HG03460 (cell line): Measurements from ENCODE around the gene COLGALT1.
"Not testable (repeated sequence)": the region's sequence is repeated elsewhere in the genome, so short reads cannot be mapped to it uniquely, and the experiment has no call there.

Experiments
- ATAC-seq: cut with Tn5 transposase; IDR thresholded peaks from one replicate; pipeline ENCODE4 v1.9.1; 2021; ENCODE audit not compliant: unreplicated experiment

The COLGALT1 gene

DNA sequence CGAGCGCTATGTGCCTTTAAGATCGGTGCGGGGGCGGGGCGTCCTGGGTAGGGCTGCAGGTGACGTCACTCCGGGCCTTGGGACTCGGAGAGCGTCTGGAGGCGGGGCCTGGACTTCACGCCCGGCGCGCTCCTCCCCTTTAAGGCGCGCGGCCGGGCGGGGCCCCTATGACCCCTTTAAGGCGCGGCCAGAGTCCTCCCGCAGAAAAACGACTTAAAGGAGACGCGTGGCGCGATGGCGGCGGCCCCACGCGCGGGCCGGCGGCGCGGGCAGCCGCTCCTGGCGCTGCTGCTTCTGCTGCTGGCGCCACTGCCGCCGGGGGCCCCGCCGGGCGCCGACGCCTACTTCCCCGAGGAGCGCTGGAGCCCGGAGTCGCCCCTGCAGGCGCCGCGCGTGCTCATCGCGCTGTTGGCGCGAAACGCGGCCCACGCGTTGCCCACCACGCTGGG is at the start of gene COLGALT1:
COLGALT1 (plus strand) TSS at position 170 of the 449 bp plus-strand sequence; CDS start at position 235, 65 bp downstream.
- ATAC-seq: peak; percentile 89

DNA sequence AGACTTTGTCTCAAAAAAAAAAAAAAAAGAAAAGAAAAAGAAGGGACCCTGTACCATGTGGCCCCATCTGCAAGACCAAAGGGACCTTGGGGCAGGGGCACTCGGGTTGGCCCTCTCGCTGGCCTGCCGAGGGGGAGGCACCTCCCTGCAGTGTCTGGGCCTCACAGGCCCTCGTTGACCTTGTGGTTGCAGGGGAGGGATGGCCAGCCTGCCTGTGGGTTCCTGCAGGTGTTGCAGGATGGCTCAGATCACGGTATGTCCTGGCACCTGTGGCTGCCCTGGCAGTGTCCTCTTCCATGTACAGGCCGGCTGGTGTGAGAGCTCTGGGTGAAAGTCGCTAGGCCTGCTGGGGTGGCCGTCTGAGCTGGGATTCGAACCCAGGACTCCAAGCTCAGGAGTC is 48.7 kb upstream of the COLGALT1 start:
- ATAC-seq: no peak

DNA sequence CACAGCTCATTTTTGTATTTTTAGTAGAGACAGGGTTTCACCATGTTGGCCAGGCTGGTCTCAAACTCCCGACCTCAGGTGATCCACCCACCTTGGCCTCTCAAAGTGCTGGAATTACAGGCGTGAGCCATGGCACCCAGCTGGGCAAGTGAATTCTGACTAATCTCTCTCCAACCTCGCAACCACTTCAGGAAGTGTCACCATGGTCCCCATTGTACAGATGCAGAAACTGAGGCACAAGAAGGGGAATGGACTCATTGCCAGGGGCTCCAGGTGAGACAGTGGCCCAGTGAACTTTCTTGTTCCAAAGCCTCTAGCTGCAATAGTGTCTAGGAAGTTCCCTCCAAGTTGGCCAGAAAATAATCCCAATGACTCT is 46.9 kb upstream of the COLGALT1 start:
- not testable (repeated sequence) for ATAC-seq

DNA sequence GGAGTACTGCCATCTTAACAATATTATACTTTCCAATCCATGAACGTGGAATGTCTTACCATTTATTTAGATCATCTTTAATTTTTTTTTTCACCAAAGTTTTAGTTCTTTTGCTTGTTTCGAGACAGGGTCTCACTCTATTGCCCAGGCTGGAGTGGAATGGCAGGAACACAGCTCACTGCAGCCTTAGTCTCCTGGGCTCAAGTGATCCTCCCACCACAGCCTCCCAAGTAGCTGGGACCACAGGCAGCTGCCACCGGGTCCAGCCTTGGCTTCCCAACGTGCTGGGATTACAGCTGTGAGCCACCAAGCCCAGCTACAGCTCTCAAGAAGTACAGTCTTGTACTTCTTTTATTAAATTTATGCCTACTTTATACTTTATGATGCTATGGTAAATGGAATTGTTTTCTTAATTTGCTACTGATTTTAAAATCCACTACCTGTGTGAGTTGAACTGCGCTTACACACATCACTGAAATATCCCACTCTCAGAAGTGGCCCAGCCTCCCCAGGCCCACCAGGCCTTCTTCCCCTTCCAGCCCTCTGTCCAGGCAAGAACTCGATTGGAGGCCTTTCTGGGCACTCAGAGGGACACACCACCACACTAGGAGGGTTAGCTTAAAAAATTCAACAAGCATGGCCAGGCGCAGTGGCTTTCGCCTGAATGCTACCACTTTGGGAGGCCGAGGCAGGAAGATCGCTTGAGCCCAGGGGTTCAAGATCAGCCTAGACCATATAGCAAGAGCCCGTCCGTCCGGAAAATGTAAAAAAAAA is 45.0 kb upstream of the COLGALT1 start:
- no peak for ATAC-seq

DNA sequence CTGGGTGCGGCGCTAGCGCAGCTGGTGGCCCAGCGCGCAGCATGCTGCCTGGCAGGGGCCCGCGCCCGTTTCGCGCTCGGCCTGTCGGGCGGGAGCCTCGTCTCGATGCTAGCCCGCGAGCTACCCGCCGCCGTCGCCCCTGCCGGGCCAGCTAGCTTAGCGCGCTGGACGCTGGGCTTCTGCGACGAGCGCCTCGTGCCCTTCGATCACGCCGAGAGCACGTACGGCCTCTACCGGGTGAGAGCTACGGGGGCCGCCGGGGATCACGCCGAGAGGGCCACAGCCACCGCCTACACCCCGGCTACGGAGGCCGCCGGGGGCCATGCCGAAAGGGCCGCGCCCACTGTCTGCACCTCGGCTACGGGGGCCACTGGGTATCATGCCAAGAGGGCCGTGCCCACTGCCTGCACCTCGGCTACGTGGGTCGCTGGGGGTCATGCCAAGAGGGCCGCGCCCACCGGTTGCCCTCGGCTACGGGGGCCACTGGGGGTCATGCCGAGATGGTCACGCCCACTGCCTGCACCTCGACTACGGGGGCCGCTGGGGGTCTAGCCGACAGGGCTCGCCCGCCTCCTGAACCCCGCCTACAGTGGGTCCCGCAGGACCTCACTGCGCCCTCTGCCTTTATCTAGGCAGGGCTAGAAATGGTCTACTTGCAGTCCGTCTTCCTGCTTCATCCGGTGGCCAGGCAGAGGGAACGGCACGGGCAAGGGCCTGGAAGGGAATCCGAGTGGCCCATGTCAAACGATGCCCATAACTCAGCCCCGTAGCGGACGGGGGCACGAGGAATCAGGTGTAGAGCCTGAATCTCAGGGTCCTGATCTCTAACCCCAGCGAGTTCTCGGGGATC is 43.5 kb upstream of the COLGALT1 start:
- ATAC-seq: peak; percentile 51

DNA sequence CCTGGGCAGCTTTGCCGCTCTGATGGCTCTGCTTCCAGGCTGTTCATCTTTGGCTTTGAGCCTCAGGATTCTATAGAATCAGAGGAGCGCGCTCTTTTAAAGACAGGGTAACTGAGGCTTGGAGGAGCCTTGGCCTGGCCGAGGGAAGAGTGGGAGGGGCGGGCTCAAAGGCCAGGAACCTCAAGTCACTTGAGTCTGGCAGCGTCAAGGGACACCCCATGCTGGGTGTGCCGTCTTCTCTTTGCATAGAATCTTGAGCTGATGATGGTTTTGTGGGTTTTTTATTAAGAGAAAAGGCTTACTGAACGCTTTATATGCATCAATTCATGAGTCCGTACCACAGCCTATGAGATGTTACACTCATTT is 42.9 kb upstream of the COLGALT1 start:
- ATAC-seq: no peak

DNA sequence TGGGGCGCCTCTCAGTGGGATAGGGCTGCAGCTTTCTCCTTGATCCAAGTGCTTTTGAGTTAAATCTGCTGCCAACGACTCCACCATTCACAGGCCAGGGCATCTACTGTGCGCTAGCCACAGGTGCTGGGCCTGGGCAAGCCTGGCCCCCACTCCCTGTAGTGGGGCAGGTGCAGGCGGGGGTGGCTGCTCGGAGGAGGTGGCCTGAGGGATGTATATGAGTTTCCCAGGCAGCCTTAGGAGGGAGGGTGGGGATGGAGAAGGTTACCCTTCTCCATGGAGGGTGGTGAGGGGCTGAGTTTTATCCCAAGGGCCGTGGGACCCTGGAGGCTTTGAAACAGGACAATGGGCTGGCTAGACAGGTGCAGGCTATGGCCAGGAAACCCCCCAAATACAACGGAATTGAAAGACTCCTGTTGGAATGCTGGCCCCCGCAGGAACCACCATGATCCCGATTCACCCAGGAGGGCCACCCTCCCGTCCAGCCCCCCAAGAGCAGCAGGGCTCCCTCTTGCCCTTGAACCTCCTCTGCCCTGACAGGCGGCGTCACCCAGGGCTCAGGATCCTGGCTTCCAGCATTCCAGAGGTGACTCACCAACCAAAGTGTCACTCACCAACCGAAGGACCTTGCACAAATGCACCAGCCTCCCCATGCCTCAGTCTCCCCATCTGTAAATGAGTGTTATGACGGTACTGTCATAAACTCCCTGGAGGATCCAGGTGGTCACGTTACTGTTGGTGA is 39.9 kb upstream of the COLGALT1 start:
- no peak for ATAC-seq

DNA sequence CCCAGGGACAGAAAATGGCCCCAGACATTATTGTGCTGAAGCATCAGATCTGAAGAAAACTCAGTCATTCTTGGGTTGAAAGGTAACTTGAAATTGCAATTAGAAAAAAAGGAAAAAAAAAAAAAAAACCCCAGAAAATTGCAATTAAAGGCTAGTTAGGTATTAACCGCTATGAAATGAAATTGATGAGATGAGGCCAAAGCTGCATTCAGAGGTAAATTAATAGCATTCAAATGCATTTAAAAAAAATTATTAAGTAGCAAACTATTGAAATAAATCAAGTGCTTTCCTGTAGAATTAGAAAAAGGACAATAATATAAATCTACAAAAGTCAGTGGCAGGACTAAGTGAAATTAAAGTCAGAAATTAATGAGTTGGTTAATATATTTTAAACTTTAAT is 37.6 kb upstream of the COLGALT1 start:
- ATAC-seq: no peak

DNA sequence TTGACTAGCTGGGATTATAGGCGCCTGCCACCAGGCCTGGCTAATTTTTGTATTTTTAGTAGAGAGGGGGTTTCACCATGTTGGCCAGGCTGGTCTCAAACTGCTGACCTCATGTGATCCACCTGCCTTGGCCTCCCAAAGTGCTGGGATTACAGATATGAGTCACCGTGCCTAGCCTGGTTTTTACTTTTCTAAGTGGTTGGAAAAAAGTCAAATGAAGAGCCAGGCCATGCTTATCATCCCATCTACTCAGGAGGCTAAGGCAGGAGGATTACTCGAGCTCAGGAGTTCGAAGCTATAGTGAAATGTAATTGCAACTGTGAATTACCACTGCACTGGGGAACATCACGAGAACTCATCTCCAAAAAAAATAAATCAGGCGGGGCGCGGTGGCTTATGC is 36.8 kb upstream of the COLGALT1 start:
- not testable (repeated sequence) for ATAC-seq

DNA sequence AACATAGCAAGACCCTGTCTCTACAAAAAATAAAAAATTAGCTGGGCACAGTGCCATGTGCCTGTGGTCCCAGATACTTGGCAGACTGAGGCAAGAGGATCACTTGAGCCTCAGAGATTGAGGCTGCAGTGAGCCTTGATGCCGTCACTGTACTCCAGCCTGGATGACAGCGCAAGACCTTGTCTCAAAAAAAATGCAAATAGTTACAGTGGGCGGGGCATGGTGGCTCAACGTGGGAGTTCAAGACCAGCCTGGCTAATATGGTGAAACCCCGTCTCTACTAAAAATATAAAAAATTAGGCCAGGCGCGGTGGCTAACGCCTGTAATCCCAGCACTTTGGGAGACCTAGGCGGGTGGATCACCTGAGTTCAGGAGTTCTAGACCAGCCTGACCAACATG is 35.5 kb upstream of the COLGALT1 start:
- ATAC-seq: no peak

DNA sequence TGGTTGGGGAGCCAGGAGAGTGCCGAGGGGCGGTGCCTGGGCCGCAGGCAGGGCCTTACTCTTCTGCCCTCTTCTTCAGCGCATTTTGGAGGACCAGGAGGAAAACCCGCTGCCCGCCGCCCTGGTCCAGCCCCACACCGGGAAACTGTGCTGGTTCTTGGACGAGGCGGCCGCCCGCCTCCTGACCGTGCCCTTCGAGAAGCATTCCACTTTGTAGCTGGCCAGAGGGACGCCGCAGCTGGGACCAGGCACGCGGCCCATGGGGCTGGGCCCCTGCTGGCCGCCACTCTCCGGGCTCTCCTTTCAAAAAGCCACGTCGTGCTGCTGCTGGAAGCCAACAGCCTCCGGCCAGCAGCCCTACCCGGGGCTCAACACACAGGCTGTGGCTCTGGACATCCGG is 34.6 kb upstream of the COLGALT1 start:
- no peak for ATAC-seq

DNA sequence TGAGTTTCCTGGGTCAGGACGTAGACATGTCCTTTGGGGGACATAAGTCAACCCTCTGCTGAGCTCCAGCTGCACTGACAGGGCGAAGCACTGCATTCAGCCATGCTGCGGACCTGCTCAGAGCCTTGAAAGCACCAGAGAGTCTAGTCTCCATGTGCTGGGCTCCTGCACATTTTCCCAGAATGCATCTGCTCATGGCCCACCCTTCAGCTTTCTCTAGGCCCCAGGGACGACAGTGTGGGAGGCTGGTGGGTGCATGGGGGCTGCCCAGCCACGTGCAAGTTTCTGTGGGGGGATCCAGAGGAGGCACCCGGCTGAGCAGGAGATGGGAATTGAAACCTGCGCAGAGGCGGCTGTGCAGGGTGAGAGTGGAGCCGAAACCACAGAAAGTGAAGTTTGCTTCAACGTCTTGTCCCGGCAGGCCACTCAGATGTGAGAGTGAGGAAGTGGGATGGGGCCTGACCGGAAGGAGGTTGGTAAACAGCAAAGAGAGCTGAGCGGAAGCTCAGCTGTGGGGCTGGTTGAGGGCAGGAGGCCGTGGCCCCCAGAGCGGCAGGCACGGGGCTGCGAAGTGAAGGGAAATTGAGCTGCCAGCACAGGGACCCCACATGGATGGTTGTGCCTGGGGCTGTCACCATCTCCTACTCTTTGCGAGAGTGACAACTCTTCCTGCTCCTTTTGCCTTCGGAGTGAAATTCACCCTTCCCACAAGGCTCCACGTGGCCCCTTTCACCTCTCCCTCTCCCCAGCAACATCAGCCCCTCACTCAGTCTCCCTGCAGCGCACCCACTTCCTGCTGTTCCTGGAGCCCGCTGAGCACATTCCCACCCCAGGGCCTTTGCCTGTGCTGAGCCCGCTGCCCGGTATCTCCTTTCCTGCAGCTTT is 32.2 kb upstream of the COLGALT1 start:
- peak; percentile 60 for ATAC-seq

DNA sequence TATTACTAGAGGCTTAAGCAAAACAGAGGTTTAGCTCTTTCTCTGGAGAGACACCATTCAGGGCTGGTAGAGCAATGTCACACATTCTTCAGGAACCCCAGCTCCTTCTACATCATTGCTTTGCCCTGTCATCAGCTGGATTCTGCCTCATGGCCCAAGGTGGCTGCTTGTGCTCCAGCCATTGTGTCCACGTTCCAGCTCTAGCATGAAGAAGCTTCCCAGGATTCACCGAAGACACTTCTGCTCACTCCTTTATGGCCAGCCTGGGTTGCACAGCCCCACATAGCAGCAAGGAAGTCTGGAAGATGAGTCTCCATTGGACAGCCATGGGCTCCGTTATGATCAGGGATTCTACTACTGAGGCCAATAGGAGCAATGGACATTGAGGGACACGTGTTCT is 30.8 kb upstream of the COLGALT1 start:
- ATAC-seq: no peak

DNA sequence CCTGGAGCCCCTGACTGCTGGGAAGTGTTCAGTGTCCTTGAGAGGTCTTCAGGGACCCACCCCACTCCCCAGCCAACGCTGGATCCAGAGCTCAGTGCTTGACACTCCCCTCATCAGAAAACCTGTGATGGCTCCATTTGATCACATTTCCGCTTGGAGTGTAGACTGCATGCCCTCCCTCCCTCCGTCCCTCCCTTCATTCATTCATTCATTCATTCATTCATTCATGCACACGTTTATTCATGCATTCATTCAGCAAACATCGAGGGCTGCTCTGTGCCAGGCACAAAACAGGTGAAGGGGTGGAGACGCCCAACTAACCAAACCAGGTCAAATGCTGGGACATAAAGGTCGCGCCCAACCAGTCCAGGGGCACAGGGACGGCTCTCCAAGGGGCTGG is 30.3 kb upstream of the COLGALT1 start:
- no peak for ATAC-seq

DNA sequence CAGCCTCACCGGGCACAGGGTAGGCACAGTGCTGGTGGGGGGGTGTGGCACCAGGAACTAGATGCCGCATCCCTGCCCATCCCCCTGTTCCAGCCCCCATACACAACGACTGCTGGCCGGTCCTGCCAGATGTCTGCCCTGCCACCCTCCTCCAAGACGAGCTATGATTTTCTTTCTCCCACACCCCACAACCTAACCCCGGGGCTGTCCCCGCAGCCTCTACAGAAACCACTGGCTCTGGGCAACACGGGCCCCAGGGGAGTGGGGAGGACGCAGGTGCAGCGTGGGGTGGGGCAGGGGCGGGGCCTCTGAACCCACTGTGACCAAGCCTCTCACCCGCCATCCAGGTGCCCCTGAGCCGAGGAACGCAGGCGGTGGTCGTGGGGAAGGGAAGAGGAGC is 28.5 kb upstream of the COLGALT1 start:
- ATAC-seq: no peak

DNA sequence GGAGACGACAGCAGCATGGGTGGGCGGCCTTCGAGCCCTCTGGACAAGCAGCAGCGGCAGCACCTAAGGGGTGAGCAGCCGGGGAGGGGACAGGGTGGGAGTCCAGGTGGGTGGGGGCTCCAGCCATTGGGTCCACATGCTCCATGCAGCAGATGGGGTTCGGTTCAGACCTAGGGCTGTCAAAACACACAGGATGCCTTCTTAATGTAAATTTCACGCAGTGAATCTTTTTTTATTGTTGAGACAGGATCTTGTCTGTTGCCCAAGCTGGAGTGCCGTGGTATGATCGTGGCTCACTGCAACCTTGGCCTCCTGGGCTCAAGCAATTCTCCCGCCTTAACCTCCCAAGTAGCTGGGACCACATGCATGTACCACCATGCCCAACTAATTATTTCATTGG is 28.1 kb upstream of the COLGALT1 start:
- no peak for ATAC-seq

DNA sequence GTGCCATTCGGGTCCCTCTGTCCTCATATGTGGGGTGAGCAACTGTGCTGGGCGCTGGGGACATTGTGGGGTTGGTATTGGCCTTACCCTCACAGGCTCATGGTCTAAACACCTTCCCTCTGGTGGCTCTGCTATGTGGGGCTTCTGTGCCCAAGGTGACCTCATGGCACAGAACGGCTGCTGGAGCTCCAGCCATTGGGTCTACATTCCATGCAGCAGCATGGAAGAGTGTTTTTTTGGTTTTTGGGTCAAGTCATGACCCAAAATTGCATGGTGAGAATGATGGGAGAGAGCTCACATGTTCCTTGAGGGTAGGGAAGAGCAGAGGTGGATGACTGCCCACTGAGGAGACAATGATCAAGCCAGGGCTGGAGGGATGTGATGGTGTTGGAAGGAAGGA is 26.8 kb upstream of the COLGALT1 start:
- ATAC-seq: no peak

DNA sequence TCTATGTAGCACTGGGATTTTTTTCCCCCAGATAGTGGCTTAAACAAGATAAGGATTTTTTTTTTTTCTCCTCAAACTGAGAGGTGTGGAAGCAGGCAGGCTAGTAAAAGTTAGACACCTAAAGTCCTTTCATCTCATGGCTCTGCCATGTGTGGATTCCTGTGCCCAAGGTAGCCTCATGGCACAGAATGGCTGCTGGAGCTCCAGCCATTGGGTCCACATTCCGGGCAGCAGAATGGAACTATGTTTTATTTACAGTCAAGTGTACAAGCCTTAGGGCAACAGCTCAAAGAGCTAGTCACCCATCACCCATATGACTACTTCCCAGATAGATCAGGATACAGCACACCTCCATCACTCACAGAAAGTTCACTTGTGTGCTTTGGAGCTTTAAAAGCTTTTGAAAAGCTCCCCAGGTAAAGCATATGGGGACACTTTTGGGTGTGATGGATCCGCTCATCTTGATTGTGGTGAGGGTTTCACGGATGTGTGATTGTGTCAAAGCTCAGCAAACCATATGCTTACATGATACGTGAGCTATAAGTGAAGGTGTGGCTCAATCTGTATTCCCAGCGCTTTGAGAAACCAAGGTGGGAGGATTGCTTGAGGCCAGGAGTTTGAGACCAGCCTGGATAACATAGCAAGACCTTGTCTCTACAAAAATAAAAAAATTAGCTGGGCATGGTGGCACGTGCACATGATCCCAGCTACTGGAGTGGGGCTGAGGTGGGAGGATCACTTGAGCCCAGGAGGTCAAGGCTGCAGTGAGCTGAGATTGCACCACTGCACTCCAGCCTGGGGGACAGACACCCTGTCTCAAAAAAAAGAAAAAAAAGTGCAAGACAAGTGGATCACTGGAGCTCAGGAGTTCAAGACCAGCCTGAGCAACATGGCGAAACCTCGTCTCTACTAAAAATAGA is 25.9 kb upstream of the COLGALT1 start:
- ATAC-seq: no peak

DNA sequence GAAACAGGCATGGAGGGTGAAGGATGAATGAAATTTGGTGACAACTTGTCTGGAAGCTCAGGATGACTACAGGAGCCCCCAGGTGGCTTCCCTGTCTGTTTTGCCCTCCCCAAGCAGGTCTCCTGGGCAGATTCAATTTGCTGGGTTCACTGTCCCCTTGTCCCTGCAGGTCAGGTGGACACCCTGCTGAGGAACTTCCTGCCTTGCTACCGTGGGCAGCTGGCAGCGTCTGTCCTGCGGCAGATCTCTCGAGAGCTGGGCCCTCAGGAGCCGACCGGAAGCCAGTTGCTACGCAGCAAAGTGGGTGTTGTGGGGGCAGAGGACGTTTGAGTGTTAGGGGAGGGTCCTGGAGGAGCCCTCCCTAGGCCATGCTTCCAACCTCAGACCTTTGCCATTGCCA is 24.9 kb upstream of the COLGALT1 start:
- no peak for ATAC-seq

DNA sequence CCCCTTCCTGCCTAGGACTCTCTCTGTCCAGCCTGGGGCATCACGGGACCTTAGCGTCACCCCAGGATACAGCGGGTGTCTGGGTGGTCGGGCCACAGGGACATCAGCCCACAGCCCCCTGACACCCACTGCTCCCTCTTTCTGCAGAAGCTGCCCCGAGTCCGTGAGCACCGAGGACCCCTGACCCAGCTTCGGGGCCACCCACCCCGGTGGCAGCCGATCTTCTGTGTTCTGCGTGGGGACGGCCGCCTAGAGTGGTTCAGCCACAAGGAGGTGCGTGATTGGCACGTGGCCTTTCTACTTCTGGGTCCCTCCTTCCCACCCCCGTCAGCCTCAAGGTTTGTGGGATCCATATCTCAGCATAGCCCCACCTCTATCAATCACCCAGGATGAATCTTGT is 23.3 kb upstream of the COLGALT1 start:
- ATAC-seq: no peak
